WI38 (cell line): ENCODE data around the gene TRAF2.
"Not testable (repeated sequence)": the region's sequence is repeated elsewhere in the genome, so short reads cannot be mapped to it uniquely, and the experiment has no call there.

ENCODE experiments used
- H3K4me3 ChIP-seq: 2 replicates; pipeline ENCODE4 v1.5.1; 2011; ENCODE audit warnings: low read depth, mild to moderate bottlenecking, control low read depth, low read length
- TF ChIP-seq, protein P1 (sequence below): IDR thresholded peaks from 2 replicates; pipeline ENCODE4 v1.5.1; 2012; ENCODE audit warnings: low read depth, mild to moderate bottlenecking, control low read depth, low read length

TRAF2 gene, protein sequence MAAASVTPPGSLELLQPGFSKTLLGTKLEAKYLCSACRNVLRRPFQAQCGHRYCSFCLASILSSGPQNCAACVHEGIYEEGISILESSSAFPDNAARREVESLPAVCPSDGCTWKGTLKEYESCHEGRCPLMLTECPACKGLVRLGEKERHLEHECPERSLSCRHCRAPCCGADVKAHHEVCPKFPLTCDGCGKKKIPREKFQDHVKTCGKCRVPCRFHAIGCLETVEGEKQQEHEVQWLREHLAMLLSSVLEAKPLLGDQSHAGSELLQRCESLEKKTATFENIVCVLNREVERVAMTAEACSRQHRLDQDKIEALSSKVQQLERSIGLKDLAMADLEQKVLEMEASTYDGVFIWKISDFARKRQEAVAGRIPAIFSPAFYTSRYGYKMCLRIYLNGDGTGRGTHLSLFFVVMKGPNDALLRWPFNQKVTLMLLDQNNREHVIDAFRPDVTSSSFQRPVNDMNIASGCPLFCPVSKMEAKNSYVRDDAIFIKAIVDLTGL

DNA sequence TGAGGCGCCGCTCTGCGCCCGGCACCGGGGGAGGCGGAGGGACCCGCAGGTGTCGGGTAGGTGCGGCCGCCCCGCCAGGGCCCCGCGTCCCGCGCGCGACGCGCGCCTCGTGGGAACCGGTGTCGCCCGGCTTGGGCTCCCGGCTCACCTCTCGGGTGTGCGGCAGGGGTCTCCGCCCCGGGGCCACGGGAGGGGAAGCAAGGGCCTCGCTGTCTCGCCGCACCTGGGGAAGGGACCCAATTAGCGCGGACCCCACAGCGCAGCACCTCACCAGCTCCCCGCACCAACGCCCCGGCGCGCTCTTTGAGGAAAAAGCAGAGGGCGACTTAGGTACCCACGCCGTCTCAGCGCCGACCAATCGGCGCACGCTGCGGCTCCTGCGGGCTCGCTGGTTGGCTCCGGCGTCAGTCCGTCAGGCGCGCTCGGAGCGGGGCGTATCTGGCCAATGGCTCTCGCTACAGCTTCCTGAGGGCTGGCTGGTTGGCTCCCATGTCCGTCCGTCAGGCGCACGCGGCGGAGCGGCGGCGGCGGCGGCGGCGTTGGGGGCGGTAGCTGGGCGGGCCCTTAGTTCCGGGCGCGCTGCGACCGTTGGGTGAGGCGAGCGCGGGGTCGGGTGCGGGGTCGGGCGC lies at the start of gene TRAF2:
Gene TRAF2 (plus strand): TSS at position 567 of the 629 bp plus-strand sequence. CDS start 12,225 bp downstream, outside the sequence.
- TF ChIP-seq, protein P1, sequence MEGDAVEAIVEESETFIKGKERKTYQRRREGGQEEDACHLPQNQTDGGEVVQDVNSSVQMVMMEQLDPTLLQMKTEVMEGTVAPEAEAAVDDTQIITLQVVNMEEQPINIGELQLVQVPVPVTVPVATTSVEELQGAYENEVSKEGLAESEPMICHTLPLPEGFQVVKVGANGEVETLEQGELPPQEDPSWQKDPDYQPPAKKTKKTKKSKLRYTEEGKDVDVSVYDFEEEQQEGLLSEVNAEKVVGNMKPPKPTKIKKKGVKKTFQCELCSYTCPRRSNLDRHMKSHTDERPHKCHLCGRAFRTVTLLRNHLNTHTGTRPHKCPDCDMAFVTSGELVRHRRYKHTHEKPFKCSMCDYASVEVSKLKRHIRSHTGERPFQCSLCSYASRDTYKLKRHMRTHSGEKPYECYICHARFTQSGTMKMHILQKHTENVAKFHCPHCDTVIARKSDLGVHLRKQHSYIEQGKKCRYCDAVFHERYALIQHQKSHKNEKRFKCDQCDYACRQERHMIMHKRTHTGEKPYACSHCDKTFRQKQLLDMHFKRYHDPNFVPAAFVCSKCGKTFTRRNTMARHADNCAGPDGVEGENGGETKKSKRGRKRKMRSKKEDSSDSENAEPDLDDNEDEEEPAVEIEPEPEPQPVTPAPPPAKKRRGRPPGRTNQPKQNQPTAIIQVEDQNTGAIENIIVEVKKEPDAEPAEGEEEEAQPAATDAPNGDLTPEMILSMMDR: no peak

DNA sequence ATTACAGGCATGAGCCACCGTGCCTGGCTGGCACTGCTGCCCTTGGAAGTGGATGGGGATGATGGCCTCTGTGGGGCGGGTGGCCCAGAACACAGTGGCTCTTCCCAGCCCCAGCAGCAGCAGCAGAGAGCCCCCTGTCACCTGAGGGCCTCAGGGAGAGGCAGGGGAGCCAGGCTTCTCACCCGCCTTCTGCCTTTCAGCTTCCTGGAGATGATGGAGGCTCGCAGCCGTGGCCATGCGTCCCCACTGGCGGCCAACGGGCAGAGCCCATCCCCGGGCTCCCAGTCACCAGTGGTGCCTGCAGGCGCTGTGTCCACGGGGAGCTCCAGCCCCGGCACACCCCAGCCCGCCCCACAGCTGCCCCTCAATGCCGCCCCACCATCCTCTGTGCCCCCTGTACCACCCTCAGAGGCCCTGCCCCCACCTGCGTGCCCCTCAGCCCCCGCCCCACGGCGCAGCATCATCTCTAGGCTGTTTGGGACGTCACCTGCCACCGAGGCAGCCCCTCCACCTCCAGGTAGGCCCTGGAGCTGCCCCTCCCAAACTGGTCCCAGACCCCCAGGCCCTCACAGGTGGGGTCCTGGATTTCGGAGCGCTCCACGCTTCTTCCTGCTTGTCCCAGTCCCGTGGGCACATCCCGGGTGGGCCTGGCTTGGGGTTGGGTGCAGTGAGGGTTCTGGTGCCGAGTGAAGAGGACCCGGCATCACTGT lies 49.0 kb upstream of the TRAF2 start:
- H3K4me3 ChIP-seq: no peak overlapping the region

More for the DNA sequence above, at the start of gene TRAF2:
- peak within 1 kb of the TSS; percentile 81 for H3K4me3 ChIP-seq

DNA sequence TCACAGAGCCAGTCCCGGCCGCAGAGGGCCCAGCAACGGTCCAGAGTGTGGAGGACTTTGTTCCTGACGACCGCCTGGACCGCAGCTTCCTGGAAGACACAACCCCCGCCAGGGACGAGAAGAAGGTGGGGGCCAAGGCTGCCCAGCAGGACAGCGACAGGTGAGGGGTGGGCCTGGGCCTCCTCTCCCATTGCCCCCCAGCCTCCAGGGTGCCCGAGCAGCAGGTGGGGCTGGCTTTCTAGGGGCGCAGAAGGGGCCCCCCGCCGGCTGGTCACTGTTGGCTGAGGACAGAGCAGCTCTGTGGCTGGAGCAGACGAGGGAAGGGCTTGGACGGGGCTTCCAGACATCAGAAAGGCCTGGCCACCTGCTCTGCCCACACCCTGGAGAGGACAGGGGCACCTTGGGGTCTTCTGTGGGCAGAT lies 48.4 kb upstream of the TRAF2 start:
- not testable (repeated sequence) for H3K4me3 ChIP-seq

More for the DNA sequence above, 49.0 kb upstream of the TRAF2 start:
- TF ChIP-seq, protein P1: no peak

DNA sequence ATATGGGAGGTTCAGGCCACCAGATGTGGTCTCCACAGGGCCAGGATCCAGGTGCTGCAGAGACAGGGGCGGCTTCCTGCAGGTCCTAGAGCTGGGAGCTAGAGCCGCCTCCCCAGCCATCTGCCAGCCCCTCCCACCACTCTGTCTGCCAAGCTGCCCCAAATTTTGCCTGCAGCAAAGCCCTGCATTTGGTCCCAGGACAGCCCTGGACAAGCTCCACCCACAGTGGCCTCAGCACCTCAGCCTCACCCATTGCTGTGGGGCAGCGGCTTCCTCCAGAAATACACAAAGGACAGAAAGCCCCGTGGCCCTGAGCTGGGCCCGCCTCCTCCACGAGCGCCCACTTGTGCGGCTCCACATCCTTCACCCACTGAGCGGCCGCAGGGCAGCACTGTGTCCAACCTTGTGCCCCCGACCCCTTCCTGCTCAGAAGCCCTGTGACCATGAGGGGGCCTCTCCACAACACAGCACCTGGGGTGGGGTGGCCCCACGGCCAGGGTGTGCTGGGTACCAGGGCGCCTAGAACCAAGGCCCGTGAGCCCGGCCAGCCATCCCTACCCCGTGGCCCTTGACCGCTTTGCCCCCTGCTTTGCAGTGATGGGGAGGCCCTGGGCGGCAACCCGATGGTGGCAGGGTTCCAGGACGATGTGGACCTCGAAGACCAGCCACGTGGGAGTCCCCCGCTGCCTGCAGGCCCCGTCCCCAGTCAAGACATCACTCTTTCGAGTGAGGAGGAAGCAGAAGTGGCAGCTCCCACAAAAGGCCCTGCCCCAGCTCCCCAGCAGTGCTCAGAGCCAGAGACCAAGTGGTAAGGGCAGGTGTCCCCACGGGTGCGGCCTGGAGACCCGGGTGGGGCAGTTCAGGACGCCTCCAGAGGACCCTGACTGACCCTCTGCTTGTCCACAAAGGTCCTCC lies 47.7 kb upstream of the TRAF2 start:
- no peak overlapping the region for H3K4me3 ChIP-seq
- TF ChIP-seq, protein P1: no peak

DNA sequence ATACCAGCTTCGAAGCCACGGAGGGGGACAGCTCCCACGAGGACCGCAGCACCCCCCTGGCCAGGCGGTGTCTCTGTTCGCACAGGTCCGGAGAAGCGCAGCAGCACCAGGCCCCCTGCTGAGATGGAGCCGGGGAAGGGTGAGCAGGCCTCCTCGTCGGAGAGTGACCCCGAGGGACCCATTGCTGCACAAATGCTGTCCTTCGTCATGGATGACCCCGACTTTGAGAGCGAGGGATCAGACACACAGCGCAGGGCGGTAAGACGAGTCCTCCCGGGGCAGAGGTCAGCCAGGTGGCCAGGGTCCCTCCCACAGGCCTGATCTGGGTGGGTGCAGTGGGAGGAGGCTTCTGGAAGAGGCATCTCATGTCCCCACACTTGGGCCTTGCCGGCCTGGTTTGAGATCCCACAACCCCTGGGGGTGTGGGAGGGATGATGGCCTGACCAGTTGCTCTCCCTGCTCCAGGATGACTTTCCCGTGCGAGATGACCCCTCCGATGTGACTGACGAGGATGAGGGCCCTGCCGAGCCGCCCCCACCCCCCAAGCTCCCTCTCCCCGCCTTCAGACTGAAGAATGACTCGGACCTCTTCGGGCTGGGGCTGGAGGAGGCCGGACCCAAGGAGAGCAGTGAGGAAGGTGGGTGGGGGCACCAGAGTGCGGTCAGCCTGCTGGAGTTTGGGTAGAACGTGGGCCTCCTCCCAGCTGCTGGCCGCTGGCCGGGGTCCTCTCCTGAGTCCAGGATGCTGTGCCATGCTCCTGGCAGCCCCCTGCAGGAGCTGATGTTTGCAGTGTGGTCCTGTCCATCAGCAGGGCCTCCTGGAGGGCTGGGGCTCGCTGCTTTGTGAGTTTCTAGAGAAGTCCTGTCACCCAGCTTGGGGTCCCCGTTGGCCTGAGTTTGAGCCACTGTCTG lies 46.8 kb upstream of the TRAF2 start:
- TF ChIP-seq, protein P1: no peak

DNA sequence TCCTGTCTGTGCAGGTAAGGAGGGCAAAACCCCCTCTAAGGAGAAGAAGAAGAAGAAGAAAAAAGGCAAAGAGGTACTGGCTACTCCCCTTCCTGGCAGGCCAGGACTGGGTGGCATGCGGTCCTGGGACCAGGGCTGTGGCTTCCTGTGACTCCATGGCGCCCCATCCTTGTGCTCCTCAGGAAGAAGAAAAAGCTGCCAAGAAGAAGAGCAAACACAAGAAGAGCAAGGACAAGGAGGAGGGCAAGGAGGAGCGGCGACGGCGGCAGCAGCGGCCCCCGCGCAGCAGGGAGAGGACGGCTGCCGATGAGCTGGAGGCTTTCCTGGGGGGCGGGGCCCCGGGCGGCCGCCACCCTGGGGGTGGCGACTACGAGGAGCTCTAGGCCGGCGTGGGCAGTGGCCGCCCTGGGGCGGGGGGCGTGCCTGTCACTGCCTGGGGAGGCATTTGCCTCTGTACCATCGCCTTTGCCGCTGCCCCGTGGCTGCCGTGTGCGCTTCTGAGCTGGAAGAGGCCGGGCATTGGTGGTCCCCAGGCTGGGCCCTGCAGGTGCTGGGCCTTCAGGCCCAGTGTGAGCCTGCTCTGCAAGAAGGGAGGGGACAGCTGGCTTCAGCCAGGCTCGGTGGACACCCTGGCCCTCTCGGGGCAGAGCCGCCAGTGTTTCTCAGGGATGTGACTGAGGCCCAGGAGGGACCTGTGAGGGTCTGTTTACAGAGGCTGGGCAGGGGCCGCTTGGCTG lies 46.0 kb upstream of the TRAF2 start:
- TF ChIP-seq, protein P1: no peak
- no peak overlapping the region for H3K4me3 ChIP-seq

More for the DNA sequence above, 46.8 kb upstream of the TRAF2 start:
- H3K4me3 ChIP-seq: no peak overlapping the region
